Measurements from ENCODE around the gene TMEM98. TPM values are rescaled to one million over a fixed set of nuclear protein-coding genes. Genes with fewer than 3 reads are reported as not detected.

TMEM98 gene
- total and polyA plus RNA-seq, 2 of the 8 experiments (the other 6 are each of a cell fraction or from before 2014, with no cell fraction given) = 86.1 to 232 TPM

DNA sequence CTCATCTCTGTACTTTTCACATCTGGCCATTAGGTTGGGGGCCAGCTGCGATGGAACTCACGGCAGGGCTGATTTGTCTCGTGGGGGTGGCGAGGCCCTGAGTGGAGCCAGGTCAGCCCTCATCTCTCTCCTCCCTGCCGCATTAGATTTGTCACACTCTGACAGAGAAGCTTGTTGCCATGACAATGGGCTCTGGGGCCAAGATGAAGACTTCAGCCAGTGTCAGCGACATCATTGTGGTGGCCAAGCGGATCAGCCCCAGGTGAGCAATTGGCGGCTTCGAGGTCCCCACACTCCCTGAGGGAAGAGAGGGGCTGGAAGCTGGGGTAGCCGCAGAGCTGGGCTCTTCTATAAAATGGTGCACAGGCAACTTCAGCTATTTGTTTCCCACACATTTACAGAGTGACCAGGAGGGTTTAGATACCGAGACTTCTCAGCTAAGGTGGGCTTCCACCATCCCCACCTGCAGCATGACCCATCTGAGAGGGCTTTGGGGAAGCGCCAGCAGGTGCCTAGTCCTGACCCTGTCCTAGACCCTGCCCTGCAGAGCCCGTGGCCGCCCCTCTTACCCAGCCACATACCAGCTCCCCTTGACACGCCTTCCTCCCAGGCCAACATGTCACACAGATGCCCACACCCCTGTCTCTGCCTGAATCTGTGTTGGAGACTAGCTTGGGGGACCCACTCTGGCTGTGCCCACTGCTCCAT is 8.4 kb downstream of the TMEM98 start (continued):
- TF ChIP-seq, protein P1, sequence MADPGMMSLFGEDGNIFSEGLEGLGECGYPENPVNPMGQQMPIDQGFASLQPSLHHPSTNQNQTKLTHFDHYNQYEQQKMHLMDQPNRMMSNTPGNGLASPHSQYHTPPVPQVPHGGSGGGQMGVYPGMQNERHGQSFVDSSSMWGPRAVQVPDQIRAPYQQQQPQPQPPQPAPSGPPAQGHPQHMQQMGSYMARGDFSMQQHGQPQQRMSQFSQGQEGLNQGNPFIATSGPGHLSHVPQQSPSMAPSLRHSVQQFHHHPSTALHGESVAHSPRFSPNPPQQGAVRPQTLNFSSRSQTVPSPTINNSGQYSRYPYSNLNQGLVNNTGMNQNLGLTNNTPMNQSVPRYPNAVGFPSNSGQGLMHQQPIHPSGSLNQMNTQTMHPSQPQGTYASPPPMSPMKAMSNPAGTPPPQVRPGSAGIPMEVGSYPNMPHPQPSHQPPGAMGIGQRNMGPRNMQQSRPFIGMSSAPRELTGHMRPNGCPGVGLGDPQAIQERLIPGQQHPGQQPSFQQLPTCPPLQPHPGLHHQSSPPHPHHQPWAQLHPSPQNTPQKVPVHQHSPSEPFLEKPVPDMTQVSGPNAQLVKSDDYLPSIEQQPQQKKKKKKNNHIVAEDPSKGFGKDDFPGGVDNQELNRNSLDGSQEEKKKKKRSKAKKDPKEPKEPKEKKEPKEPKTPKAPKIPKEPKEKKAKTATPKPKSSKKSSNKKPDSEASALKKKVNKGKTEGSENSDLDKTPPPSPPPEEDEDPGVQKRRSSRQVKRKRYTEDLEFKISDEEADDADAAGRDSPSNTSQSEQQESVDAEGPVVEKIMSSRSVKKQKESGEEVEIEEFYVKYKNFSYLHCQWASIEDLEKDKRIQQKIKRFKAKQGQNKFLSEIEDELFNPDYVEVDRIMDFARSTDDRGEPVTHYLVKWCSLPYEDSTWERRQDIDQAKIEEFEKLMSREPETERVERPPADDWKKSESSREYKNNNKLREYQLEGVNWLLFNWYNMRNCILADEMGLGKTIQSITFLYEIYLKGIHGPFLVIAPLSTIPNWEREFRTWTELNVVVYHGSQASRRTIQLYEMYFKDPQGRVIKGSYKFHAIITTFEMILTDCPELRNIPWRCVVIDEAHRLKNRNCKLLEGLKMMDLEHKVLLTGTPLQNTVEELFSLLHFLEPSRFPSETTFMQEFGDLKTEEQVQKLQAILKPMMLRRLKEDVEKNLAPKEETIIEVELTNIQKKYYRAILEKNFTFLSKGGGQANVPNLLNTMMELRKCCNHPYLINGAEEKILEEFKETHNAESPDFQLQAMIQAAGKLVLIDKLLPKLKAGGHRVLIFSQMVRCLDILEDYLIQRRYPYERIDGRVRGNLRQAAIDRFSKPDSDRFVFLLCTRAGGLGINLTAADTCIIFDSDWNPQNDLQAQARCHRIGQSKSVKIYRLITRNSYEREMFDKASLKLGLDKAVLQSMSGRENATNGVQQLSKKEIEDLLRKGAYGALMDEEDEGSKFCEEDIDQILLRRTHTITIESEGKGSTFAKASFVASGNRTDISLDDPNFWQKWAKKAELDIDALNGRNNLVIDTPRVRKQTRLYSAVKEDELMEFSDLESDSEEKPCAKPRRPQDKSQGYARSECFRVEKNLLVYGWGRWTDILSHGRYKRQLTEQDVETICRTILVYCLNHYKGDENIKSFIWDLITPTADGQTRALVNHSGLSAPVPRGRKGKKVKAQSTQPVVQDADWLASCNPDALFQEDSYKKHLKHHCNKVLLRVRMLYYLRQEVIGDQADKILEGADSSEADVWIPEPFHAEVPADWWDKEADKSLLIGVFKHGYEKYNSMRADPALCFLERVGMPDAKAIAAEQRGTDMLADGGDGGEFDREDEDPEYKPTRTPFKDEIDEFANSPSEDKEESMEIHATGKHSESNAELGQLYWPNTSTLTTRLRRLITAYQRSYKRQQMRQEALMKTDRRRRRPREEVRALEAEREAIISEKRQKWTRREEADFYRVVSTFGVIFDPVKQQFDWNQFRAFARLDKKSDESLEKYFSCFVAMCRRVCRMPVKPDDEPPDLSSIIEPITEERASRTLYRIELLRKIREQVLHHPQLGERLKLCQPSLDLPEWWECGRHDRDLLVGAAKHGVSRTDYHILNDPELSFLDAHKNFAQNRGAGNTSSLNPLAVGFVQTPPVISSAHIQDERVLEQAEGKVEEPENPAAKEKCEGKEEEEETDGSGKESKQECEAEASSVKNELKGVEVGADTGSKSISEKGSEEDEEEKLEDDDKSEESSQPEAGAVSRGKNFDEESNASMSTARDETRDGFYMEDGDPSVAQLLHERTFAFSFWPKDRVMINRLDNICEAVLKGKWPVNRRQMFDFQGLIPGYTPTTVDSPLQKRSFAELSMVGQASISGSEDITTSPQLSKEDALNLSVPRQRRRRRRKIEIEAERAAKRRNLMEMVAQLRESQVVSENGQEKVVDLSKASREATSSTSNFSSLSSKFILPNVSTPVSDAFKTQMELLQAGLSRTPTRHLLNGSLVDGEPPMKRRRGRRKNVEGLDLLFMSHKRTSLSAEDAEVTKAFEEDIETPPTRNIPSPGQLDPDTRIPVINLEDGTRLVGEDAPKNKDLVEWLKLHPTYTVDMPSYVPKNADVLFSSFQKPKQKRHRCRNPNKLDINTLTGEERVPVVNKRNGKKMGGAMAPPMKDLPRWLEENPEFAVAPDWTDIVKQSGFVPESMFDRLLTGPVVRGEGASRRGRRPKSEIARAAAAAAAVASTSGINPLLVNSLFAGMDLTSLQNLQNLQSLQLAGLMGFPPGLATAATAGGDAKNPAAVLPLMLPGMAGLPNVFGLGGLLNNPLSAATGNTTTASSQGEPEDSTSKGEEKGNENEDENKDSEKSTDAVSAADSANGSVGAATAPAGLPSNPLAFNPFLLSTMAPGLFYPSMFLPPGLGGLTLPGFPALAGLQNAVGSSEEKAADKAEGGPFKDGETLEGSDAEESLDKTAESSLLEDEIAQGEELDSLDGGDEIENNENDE (IDR thresholded peaks at IDR 0.05; ENCODE audit: insufficient replicate concordance, low read length) = no peak
- no peak for TF ChIP-seq PHF8 (conservative IDR thresholded peaks at IDR 0.05; ENCODE audit: low read depth, low read length)
- no peak for TF ChIP-seq JUN (IDR thresholded peaks at IDR 0.05; ENCODE audit: low read depth, low read length)
- no peak for TF ChIP-seq NANOG (IDR thresholded peaks at IDR 0.05; ENCODE audit: insufficient read depth, low read depth, low read length, poor library complexity, severe bottlenecking)
- no peak for TF ChIP-seq GABPA (IDR thresholded peaks at IDR 0.05; ENCODE audit: borderline replicate concordance, insufficient read depth, low read length)
